GM21423 (cell line): ENCODE results near the gene PARP6.

ENCODE experiments used
- ATAC-seq: cut with Tn5 transposase; IDR thresholded peaks from one replicate; pipeline ENCODE4 v1.9.1; 2021; ENCODE audit warnings: mild to moderate bottlenecking, moderate library complexity; ENCODE audit not compliant: unreplicated experiment

PARP6 gene

GRCh38 chr15:72231833-72232478, 40.4 kb downstream of the PARP6 start:
- no peak for ATAC-seq

DNA sequence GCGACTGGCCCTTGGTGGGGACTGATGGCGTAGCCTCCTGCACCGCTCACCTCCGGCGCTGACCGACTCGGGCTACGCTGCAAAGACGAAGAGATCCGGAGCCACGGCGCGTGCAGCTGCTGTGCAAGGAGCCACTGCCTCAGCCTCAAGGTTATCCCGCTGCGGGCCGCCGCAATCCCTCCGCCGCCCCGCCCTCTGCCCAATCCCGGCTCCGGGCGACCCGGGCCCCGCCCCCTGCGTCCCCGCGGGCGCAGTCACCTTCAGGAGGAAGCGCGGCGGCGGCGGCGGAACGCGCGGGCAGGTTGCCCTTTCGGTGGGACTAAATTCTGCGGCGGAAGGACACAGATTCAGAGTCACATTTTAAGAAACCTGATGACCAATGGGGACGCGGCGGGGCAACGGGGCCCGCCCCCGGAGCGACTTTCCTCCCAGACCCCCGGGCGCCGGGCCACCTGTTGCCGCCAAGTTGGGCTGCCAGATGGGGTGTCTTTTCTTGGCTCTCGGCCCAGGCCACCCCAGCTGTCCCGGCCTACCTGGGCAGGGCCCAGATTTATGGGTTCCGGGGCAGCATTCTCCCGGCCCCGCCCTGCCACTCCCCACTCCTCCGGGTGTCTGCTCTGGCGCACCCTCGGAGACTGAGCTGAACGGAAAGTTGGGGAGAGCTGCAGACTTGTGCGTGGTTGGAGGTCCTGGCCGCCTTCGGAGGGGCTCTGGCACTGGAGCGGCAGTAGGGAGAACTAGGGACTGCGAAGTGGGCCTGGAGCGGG, 41.1 kb downstream of the PARP6 start, which contains the start of gene PKM:
PKM (minus strand) TSS at position 125 of the 767 bp plus-strand sequence. CDS start 12,093 bp downstream, outside the sequence.
- ATAC-seq: peak; percentile 38

- ATAC-seq: peak; percentile 11
Observed at GRCh38 chr15:72230197-72231065, 41.9 kb downstream of the PARP6 start.

- ATAC-seq: no peak
Observed at GRCh38 chr15:72229947-72230196, 42.5 kb downstream of the PARP6 start.

DNA sequence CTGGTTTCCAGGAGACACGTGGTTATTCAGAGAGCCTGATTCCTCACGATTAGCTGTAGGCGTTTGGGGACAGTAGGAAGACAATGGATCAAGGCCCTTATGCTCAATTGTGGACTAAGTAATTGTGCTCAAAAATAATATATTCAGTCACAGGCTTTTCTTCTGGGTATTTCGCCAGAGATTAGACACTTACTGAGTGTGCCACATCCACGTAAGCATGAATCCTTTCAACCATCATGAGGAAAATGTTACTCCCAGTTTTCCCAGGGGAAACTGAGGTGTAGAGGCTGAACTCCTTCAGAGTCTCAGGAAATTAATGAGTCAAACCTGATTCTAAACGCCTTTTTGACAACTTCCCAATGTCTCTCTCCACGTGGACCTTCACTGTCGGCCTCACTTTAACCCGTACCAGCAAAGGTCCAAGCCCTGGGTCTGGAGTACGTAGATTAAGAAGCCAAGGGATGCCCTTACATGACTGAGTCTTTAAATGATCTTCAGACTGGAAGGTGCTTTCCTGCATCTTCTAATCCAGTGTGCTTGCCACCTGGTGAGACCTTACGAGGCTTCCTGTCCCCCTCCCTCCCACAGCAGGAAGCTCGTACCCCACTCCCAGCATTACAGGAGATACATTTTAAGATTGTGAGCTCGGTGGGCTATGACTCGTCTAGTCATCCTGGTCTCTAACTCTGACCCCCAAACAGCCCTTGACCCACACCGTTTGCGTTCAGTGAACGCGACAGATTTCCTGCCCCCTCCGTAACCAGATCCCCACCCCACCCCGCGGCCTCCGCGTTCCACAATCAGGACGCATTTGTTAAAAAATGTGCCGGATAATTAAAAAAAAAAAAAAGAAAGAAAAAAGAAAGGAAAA, 43.0 kb downstream of the PARP6 start:
- no peak for ATAC-seq

DNA sequence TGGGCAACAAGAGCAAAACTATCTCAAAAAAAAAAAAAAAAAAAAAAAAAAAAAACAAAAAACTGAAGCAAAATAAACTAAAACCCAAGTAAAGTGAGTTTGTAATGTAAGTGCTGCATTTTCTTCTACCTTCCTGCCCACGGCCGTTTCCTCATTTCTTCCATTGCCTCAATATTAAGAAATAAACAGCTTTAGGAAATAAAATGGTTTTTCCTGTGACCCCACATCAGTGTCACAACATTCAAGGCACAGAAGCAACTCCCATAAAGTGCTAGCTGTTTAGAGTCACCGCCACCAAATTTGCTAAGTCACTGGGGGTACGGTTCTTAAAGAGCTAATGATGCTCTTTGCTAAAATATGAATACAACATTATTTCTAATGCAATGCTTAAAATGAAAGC, 44.6 kb downstream of the PARP6 start:
- no peak for ATAC-seq

- ATAC-seq: no peak
Observed at GRCh38 chr15:72227192-72227586, 45.2 kb downstream of the PARP6 start.

- ATAC-seq: no peak
Observed at GRCh38 chr15:72223278-72223677, 49.1 kb downstream of the PARP6 start.

- ATAC-seq: no peak
Observed at GRCh38 chr15:72222393-72222792, 50.0 kb downstream of the PARP6 start.

- ATAC-seq: no peak
Observed at GRCh38 chr15:72220687-72221086, 51.7 kb downstream of the PARP6 start.

DNA sequence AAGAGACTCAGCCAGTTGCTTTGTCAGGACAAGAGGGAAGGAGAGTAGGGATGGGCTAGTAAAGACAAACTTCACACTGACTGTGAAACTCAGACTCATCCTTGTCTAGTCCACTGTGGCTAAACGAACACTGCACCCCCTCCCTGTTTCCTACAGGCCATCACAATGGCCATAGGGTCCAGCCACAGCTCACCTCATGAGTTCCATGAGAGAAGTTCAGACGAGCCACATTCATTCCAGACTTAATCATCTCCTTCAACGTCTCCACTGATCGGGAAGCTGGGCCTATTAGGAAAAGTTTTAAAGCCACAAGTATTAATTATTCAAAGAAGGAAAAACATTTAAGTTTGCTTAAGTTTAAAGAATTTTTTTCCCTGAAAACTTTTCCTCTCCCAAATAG, 55.1 kb downstream of the PARP6 start:
- ATAC-seq: no peak

DNA sequence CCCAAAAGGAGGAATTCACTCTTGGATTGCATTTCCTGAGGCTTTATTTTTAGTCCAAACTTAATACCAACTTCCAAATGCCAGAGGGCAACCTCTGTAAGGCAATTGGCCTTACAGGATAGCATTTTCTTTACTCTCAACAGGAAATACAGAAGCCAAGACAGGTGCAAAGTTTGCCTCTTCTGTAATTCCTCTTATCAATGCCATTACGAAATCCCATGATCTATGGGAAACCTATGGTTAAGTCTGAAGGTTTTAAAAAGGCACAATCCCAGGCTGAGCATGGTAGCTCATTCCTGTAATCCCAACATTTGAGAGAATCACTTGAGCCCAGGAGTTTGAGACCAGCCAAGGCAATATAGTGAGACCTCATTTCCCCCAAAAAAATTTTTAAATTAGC, 56.3 kb downstream of the PARP6 start:
- ATAC-seq: no peak

GRCh38 chr15:72207558-72208085, 64.7 kb downstream of the PARP6 start:
- ATAC-seq: no peak

DNA sequence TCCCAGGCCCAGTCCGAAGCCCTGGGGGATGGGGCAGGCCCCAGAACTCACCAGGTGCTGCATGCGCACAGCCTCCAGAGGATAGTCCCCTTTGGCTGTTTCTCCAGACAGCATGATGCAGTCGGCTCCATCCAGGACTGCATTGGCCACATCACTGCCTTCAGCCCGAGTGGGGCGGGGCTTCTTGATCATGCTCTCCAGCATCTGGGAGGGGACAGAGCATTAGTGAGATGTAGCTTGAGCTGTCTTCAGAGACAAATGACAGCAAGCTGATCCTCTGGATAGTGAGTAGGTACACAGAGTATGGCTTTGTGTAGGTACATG, 65.7 kb downstream of the PARP6 start:
- no peak for ATAC-seq

- no peak for ATAC-seq
Observed at GRCh38 chr15:72205896-72206676, 66.3 kb downstream of the PARP6 start.

- ATAC-seq: no peak
Observed at GRCh38 chr15:72205273-72205672, 67.1 kb downstream of the PARP6 start.

DNA sequence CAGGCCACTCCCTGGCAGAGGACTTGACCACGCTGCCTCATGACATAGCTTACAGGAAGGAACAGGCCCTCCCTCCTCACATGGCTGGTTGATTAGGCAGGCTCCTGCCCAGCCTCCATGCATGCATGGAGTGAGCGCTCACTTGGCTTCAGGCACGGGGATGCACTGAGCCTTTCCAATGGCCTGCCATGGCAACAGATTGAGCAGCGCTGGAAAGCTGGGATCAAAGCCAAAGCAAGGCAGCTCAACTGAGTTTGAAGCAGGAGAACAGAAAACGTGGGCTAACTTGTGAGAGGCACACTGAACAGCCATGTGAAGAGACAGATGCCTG, 68.9 kb downstream of the PARP6 start:
- no peak for ATAC-seq

DNA sequence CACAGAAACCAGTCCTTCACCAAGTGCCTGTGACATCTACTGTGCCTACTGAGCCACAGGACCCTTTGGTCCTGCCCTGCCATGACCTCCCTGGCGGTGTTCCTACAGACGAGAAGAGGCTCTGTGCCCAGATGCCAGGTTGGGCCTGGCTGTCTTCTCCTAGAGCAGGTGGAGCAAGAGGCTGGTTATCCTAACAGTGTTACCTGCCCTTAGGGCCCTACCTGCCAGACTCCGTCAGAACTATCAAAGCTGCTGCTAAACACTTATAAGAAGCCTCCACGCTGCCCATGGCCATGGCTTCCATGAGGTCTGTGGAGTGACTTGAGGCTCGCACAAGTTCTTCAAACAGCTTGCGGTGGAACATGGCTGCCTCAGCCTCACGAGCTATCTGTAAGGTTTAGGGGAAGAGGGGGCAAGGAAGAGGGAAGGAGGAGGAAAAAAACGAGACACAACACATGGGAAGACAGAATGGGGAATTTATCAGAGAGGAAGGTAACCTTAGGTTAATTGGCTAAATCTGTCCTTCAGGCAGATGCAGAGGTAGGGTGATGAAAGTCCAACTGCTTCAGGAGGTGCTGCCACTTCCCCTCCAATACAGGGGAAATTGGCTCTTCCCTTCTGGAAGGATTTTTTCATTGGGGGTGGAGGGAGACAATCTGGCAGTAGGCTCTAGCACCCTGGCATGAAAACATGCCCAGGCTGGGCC, 69.4 kb downstream of the PARP6 start:
- ATAC-seq: no peak

- no peak for ATAC-seq
Observed at GRCh38 chr15:72202302-72202701, 70.1 kb downstream of the PARP6 start.
